Stomach (tissue), 9 donors: Measurements from ENCODE around the gene LZTS2. TPM values are rescaled to one million over a fixed set of nuclear protein-coding genes. Genes with fewer than 3 reads are reported as not detected.
"Not testable (repeated sequence)": the region's sequence is repeated elsewhere in the genome, so short reads cannot be mapped to it uniquely, and the experiment has no call there.

ENCODE experiments used
- DNase-seq, 2 donors: peaks; one replicate each; pipeline versions ENCODE4 v3.0.0 to v3.0.0-alpha.2; 2013 to 2019
- H3K27ac ChIP-seq, 5 donors: fragments of 200-600 bp in 4 of 5; sonication (generic) in 4 of 5; one replicate each; pipeline ENCODE4 v1.5.1; 2013 to 2019; ENCODE audit warnings: mild to moderate bottlenecking in 1 of 5, moderate library complexity in 1 of 5
- H3K27me3 ChIP-seq, 3 donors: fragments of 200-600 bp; sonication (generic); one replicate each; pipeline ENCODE4 v1.5.1; 2017 to 2019; ENCODE audit warnings: mixed run types in 1 of 3
- H3K36me3 ChIP-seq, 4 donors: fragments of 200-600 bp; sonication (generic); 1 replicate in 3 of 4; 2 replicates in 1 of 4; pipeline ENCODE4 v1.5.1; 2016 to 2019
- H3K4me1 ChIP-seq, 4 donors: fragments of 200-600 bp; sonication (generic); one replicate each; pipeline ENCODE4 v1.5.1; 2016 to 2019
- H3K4me3 ChIP-seq, 4 donors: fragments of 200-600 bp; sonication (generic) in 3 of 4; one replicate each; pipeline ENCODE4 v1.5.1; 2016 to 2019; ENCODE audit warnings: mild to moderate bottlenecking in 1 of 4
- H3K9me3 ChIP-seq, 4 donors: fragments of 200-600 bp; sonication (generic); one replicate each; pipeline ENCODE4 v1.5.1; 2016 to 2019
- CTCF ChIP-seq, 7 experiments: fragments of 450-650 bp in 4 of 7; fragments of 200-600 bp in 3 of 7; sonication (generic) in 3 of 7; IDR thresholded peaks; one replicate each; pipeline ENCODE4 v1.5.1; 2016 to 2019; ENCODE audit warnings: antibody characterized with exemption in 7 of 7, control low read depth in 2 of 7, mild to moderate bottlenecking in 1 of 7
- EP300 ChIP-seq: sonication (generic); formaldehyde crosslinking; IDR thresholded peaks from one replicate; pipeline ENCODE4 v1.6.1; 2017; ENCODE audit warnings: antibody characterized with exemption
- POLR2A ChIP-seq, 4 donors: fragments of 450-650 bp; IDR thresholded peaks; one replicate each; pipeline ENCODE4 v1.6.1; 2016; ENCODE audit warnings: antibody characterized with exemption in 4 of 4, control low read depth in 2 of 4, mild to moderate bottlenecking in 1 of 4, moderate library complexity in 1 of 4
- POLR2AphosphoS5 ChIP-seq, 3 donors: sonication (generic); formaldehyde crosslinking; IDR thresholded peaks; one replicate each; pipeline ENCODE4 v1.6.1; 2016; ENCODE audit warnings: antibody characterized with exemption in 3 of 3
- whole genome bisulfite sequencing, 5 donors: extraction: QIAGEN DNeasy Blood & Tissue Kit in 3 of 5; methylation state at CpG; one replicate each; pipeline versions ENCODE4 v1.1.5 to v1.1.7; 2013 to 2018; 5-methylcytosine and 5-hydroxymethylcytosine counted together
- intact Hi-C: fragments of 100-400 bp; cut with DNase I; formaldehyde crosslinking; loops from one replicate; pipeline ENCODE4 v1.15.1; 2023; ENCODE audit warnings: low total_unique reads
- polyA plus RNA-seq, 3 donors: library from polyadenylated mRNA; stranded (reverse); fragments of 200-250 nt; gene quantifications; one replicate each; pipeline ENCODE4 v1.2.3, GENCODE V29; 2013
- total RNA-seq, 5 donors: library from RNA; depleted of rRNA; stranded (reverse); fragments of >200 nt; gene quantifications; one replicate each; pipeline versions ENCODE4 v1.1.0 to v1.2.3, GENCODE V29; 2014 to 2016
- donor health status: healthy with polysubstance abuse.
- donor health status: Bipolar disorder and iron deficiency.
- donor health status: healthy.

Gene LZTS2
- total and polyA plus RNA-seq, 8 donors = 34.7 to 70.7 (median 48.0) TPM

- peaks cover 0 to 10% (median 4%) of the 10 kb centered on the region in 4 donors for H3K36me3 ChIP-seq
- TF ChIP-seq EP300 (no peak), POLR2A (IDR thresholded peaks at IDR 0.05) (no peak), POLR2AphosphoS5 (IDR thresholded peaks at IDR 0.05) (no peak), CTCF (IDR thresholded peaks at IDR 0.05) (no peak)
- intact Hi-C loops = no loop called here
- H3K4me1 ChIP-seq = peaks cover 24 to 47% (median 40%) of the 10 kb centered on the region in 4 donors
- DNase-seq = peak; percentile 51 to 75
- H3K4me3 ChIP-seq = peak overlapping the region in 1 of 4 donors; percentile 66
- 41 to 62% (median 50%) methylated on average over 4 of the region's 4 CpGs for WGBS, 5 donors
- no peaks in the 10 kb centered on the region for H3K9me3 ChIP-seq
- peak overlapping the region in 4 of 5 donors; percentile 44 to 84 (median 54) for H3K27ac ChIP-seq
- peaks cover 0 to 8% (median 0%) of the 10 kb centered on the region in 3 donors for H3K27me3 ChIP-seq
These were observed 28.4 kb upstream of the LZTS2 start for GRCh38 chr10:100970914-100971811.

- Histone ChIP-seq H3K27ac (peak overlapping the region in 2 of 5 donors; percentile 44 to 84), H3K36me3 (peaks cover 0 to 11% (median 3%) of the 10 kb centered on the region in 4 donors), H3K9me3 (no peaks in the 10 kb centered on the region), H3K4me1 (peaks cover 24 to 47% (median 40%) of the 10 kb centered on the region in 4 donors), H3K27me3 (peaks cover 0 to 8% (median 0%) of the 10 kb centered on the region in 3 donors), H3K4me3 (no peak overlapping the region)
- intact Hi-C loops = no loop called here
- WGBS, 5 donors = 75 to 79% (median 78%) methylated on average over 13 of the region's 13 CpGs
- TF ChIP-seq EP300 (no peak), POLR2A (IDR thresholded peaks at IDR 0.05) (no peak), CTCF (IDR thresholded peaks at IDR 0.05) (no peak), POLR2AphosphoS5 (IDR thresholded peaks at IDR 0.05) (no peak)
- no peak for DNase-seq
These were observed 27.3 kb upstream of the LZTS2 start for GRCh38 chr10:100972115-100972903.

DNA sequence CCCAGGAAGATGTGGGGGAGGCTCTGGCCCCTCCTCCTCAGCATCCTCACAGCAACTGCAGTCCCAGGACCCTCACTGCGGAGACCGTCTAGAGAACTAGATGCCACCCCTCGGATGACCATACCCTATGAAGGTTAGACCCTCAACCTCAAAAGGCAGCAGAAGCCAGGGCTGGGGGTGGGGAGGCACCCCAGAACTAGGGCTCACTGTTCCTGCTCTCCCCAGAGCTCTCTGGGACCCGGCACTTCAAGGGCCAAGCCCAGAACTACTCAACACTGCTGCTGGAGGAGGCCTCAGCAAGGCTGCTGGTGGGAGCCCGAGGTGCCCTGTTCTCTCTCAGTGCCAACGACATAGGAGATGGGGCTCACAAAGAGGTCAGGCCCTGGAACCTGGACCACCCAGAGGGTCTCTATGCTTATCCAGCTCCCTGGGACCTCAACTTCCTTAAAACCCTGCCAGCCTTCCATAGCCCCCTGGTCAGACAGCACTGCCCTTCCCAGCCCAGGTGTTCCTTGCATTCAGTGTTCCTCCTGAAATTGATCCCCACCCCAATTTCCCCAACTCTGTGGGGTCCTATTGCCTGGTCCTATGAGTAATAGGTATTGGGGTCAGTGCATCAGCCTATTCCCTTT lies 26.6 kb upstream of the LZTS2 start:
- Histone ChIP-seq H3K36me3 (peaks cover under 1 to 18% (median 10%) of the 10 kb centered on the region in 4 donors), H3K4me1 (peaks cover 24 to 47% (median 40%) of the 10 kb centered on the region in 4 donors), H3K4me3 (no peak overlapping the region), H3K27ac (no peak overlapping the region), H3K27me3 (peaks cover 0 to 8% (median 0%) of the 10 kb centered on the region in 3 donors), H3K9me3 (no peaks in the 10 kb centered on the region)
- 88 to 96% (median 93%) methylated on average over 4 to 6 of the region's 6 CpGs for WGBS, 5 donors
- TF ChIP-seq CTCF (IDR thresholded peaks at IDR 0.05) = no peak
- no peak for TF ChIP-seq POLR2AphosphoS5 (IDR thresholded peaks at IDR 0.05)
- no peak for TF ChIP-seq POLR2A (IDR thresholded peaks at IDR 0.05)
- TF ChIP-seq EP300 = no peak
- no peak for DNase-seq
- intact Hi-C loops = no loop called here

GRCh38 chr10:100975397-100975796 lies 24.2 kb upstream of the LZTS2 start:
- 65 to 81% (median 75%) methylated on average over 8 of the region's 8 CpGs for WGBS, 5 donors
- H3K27ac ChIP-seq, DNase-seq, H3K27me3 ChIP-seq, H3K9me3 ChIP-seq, intact Hi-C loops, H3K4me3 ChIP-seq: not testable (repeated sequence)
- Histone ChIP-seq H3K36me3 (peaks cover 13 to 42% (median 34%) of the 10 kb centered on the region in 4 donors), H3K4me1 (peaks cover 12 to 24% (median 19%) of the 10 kb centered on the region in 4 donors)
